Astrocyte (in vitro differentiated cells and primary cell): ENCODE data around the gene DOCK11. TPM values are rescaled to one million over a fixed set of nuclear protein-coding genes. Genes with fewer than 3 reads are reported as not detected.

Experiments
- DNase-seq: peaks from one replicate; pipeline ENCODE4 v3.0.0-alpha.2; 2010; ENCODE audit warnings: low read depth
- FAIRE-seq: peaks from 2 replicates; lab custom pipeline; 2011; peaks lifted over from hg19 to GRCh38; lab: Jason Lieb, UNC
- H2AFZ ChIP-seq: 2 replicates; pipeline ENCODE4 v1.6.0; 2012; ENCODE audit warnings: low read depth, low read length, inconsistent platforms
- H3K27ac ChIP-seq: 2 replicates; pipeline ENCODE4 v1.5.1; 2011; ENCODE audit warnings: low read depth, low read length, inconsistent platforms
- H3K27me3 ChIP-seq: 2 replicates; pipeline ENCODE4 v1.6.0; 2011; ENCODE audit warnings: low read length, inconsistent platforms; ENCODE audit not compliant: insufficient read depth
- H3K36me3 ChIP-seq: 2 replicates; pipeline ENCODE4 v1.5.1; 2011; ENCODE audit warnings: low read length, inconsistent platforms; ENCODE audit not compliant: insufficient read depth
- H3K4me1 ChIP-seq: 2 replicates; pipeline ENCODE4 v1.5.1; 2011; ENCODE audit warnings: low read length, inconsistent platforms; ENCODE audit not compliant: insufficient read depth
- H3K4me2 ChIP-seq: 2 replicates; pipeline ENCODE4 v1.6.0; 2012; ENCODE audit warnings: low read length, inconsistent platforms
- H3K4me3 ChIP-seq: 2 replicates; pipeline ENCODE4 v1.5.1; 2011; ENCODE audit warnings: low read depth, mild to moderate bottlenecking, low read length, inconsistent platforms; ENCODE audit not compliant: insufficient read depth
- H3K79me2 ChIP-seq: 2 replicates; pipeline ENCODE4 v1.6.0; 2012; ENCODE audit warnings: mild to moderate bottlenecking, low read length, inconsistent platforms; ENCODE audit not compliant: insufficient read depth
- H3K9ac ChIP-seq: 2 replicates; pipeline ENCODE4 v1.6.0; 2012; ENCODE audit warnings: mild to moderate bottlenecking, low read length, inconsistent platforms
- H3K9me3 ChIP-seq: 2 replicates; pipeline ENCODE4 v1.5.1; 2012; ENCODE audit warnings: low read depth, mild to moderate bottlenecking, low read length, inconsistent platforms; ENCODE audit not compliant: insufficient read depth
- H4K20me1 ChIP-seq: 2 replicates; pipeline ENCODE4 v1.6.0; 2012; ENCODE audit warnings: low read length, inconsistent platforms; ENCODE audit not compliant: insufficient read depth
- H3K27ac Mint-ChIP-seq: one replicate; pipeline ENCODE4 v1.8.0; 2021; ENCODE audit warnings: mild to moderate bottlenecking, mixed read lengths; ENCODE audit not compliant: unreplicated experiment
- H3K27me3 Mint-ChIP-seq: one replicate; pipeline ENCODE4 v1.8.0; 2021; ENCODE audit warnings: low read depth, mixed read lengths; ENCODE audit not compliant: unreplicated experiment
- H3K36me3 Mint-ChIP-seq: one replicate; pipeline ENCODE4 v1.8.0; 2021; ENCODE audit warnings: low read depth, mixed read lengths; ENCODE audit not compliant: unreplicated experiment
- H3K4me1 Mint-ChIP-seq: one replicate; pipeline ENCODE4 v1.8.0; 2021; ENCODE audit warnings: low read depth, mixed read lengths; ENCODE audit not compliant: unreplicated experiment
- H3K4me3 Mint-ChIP-seq: one replicate; pipeline ENCODE4 v1.8.0; 2021; ENCODE audit warnings: mild to moderate bottlenecking, moderate library complexity, mixed read lengths; ENCODE audit not compliant: unreplicated experiment
- H3K9me3 Mint-ChIP-seq: one replicate; pipeline ENCODE4 v1.8.0; 2021; ENCODE audit warnings: mild to moderate bottlenecking, mixed read lengths; ENCODE audit not compliant: unreplicated experiment
- EZH2 ChIP-seq: IDR thresholded peaks from 2 replicates; pipeline ENCODE4 v1.6.1; 2012; ENCODE audit warnings: mild to moderate bottlenecking, low read length, inconsistent platforms; ENCODE audit not compliant: insufficient read depth
- total RNA-seq: library from RNA; stranded (reverse); gene quantifications from 2 replicates; pipeline ENCODE4 v1.2.1, GENCODE V29; 2021
- TF ChIP-seq, protein P1 (sequence below): IDR thresholded peaks from 2 replicates; pipeline ENCODE4 v1.5.1; 2011; ENCODE audit warnings: low read depth, mild to moderate bottlenecking, inconsistent platforms, low read length, moderate library complexity; ENCODE audit not compliant: insufficient read depth

DOCK11 gene
- total RNA-seq, 1 donor from 2014 or later, result 4.7 TPM

DNA sequence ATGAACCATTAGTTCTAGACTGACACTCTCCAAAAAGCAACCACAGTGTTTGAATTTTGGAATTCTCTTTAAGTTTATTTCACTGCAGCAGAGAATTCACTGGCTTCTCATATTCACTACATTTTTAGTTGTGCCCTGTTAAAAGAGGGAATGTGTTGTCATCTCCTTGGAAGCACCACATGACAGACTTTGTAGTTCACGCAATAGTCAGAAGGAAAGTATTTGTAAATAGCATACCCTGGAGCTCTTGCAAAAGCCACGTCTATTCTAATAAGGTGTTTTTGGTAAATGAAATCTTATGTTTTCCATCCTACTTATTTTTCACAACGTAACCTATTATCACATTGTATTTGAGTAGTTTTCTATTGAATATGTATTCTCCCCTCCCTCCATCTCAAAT, 25.8 kb downstream of the DOCK11 start:
- Histone ChIP-seq H3K9ac (peak overlapping the region; percentile 23), H3K9me3 (no peaks in the 10 kb centered on the region), H3K4me3 (no peak overlapping the region), H3K79me2 (no peaks in the 10 kb centered on the region), H3K27ac (peak overlapping the region; percentile 55), H4K20me1 (no peaks in the 10 kb centered on the region), H2AFZ (no peak overlapping the region), H3K36me3 (no peaks in the 10 kb centered on the region), H3K4me1 (peaks cover 19% of the 10 kb centered on the region), H3K27me3 (no peaks in the 10 kb centered on the region), H3K4me2 (peak overlapping the region; percentile 78)
- FAIRE-seq (peak; percentile 100), DNase-seq (peak; percentile 53)
- no peak overlapping the region for H3K27ac Mint-ChIP-seq
- H3K4me1 Mint-ChIP-seq, result peaks cover 10% of the 10 kb centered on the region
- H3K9me3 Mint-ChIP-seq, result peaks cover 3% of the 10 kb centered on the region
- no peak overlapping the region for H3K4me3 Mint-ChIP-seq
- H3K36me3 Mint-ChIP-seq, result no peaks in the 10 kb centered on the region
- TF ChIP-seq, protein P1, sequence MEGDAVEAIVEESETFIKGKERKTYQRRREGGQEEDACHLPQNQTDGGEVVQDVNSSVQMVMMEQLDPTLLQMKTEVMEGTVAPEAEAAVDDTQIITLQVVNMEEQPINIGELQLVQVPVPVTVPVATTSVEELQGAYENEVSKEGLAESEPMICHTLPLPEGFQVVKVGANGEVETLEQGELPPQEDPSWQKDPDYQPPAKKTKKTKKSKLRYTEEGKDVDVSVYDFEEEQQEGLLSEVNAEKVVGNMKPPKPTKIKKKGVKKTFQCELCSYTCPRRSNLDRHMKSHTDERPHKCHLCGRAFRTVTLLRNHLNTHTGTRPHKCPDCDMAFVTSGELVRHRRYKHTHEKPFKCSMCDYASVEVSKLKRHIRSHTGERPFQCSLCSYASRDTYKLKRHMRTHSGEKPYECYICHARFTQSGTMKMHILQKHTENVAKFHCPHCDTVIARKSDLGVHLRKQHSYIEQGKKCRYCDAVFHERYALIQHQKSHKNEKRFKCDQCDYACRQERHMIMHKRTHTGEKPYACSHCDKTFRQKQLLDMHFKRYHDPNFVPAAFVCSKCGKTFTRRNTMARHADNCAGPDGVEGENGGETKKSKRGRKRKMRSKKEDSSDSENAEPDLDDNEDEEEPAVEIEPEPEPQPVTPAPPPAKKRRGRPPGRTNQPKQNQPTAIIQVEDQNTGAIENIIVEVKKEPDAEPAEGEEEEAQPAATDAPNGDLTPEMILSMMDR, result no peak
- TF ChIP-seq EZH2, result no peak
- no peaks in the 10 kb centered on the region for H3K27me3 Mint-ChIP-seq

DNA sequence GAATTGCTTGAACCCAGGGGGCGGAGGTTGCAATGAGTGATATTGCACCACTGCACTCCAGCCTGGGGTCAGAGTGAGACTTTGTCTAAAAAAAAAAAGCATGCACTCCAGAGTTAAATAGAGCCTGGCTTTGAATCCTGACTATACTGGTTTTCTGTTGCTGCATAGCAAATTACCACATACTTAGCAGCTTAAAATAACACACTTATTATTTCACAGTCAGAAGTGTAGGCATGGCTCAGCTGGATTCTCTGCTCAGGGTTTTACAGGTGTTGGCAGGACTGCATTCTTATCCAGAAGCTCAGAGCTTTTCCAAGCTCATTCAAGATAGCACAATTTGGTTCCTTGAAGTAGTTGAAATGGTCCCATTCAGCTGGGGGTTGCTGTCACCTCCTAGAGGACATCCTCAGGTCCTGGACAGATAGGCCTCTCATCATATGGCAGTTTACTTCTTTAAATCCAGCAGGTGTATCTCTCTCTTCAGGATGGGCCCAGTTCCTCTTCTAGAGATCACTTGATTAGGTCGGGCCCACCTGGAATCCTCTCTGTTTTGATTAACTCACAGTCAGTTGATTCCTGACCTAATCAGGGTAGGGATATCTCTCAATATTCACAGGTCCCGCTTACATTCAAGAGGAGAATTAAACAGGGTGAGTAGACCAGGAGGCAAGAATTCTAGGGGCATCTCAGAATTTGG, 26.8 kb downstream of the DOCK11 start:
- Mint-ChIP-seq H3K36me3 (no peaks in the 10 kb centered on the region), H3K4me1 (peaks cover 10% of the 10 kb centered on the region), H3K9me3 (peaks cover 3% of the 10 kb centered on the region), H3K27ac (no peak overlapping the region), H3K27me3 (no peaks in the 10 kb centered on the region), H3K4me3 (no peak overlapping the region)
- Histone ChIP-seq H3K27me3 (no peaks in the 10 kb centered on the region), H2AFZ (no peak overlapping the region), H4K20me1 (no peaks in the 10 kb centered on the region), H3K79me2 (no peaks in the 10 kb centered on the region), H3K4me2 (no peak overlapping the region), H3K4me3 (no peak overlapping the region), H3K4me1 (peaks cover 19% of the 10 kb centered on the region), H3K9ac (no peak overlapping the region), H3K27ac (no peak overlapping the region), H3K9me3 (no peaks in the 10 kb centered on the region), H3K36me3 (no peaks in the 10 kb centered on the region)
- FAIRE-seq (peak; percentile 98), DNase-seq (no peak)
- TF ChIP-seq EZH2, result no peak
- TF ChIP-seq, protein P1, result no peak

DNA sequence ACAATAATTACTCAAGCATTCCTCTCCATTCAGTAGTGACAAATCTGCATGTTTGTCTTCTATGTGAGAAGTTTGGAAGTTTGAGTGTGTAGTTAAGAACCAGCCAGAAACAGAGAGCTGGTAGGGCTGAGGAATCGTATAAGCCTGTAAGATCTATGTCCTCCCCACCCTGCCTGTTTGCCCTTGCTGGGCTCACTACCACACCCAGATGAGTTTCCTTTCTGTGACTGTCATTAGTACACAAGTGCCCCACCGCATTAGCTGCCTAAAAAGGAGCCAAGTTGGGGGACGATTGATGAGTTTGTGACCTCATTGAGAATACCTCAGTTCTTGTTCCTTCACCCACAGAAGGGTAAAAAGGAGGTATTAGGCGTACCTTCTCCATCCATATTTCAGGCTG, 28.3 kb downstream of the DOCK11 start:
- Mint-ChIP-seq H3K36me3 (no peaks in the 10 kb centered on the region), H3K4me1 (peaks cover 10% of the 10 kb centered on the region), H3K27ac (no peak overlapping the region), H3K9me3 (peaks cover 3% of the 10 kb centered on the region), H3K27me3 (no peaks in the 10 kb centered on the region), H3K4me3 (no peak overlapping the region)
- no peak overlapping the region for H3K4me2 ChIP-seq
- H3K4me1 ChIP-seq, result peaks cover 19% of the 10 kb centered on the region
- H3K36me3 ChIP-seq, result no peaks in the 10 kb centered on the region
- no peaks in the 10 kb centered on the region for H3K9me3 ChIP-seq
- no peaks in the 10 kb centered on the region for H3K27me3 ChIP-seq
- H3K27ac ChIP-seq, result no peak overlapping the region
- DNase-seq (no peak), FAIRE-seq (peak; percentile 20)
- H4K20me1 ChIP-seq, result no peaks in the 10 kb centered on the region
- H3K79me2 ChIP-seq, result no peaks in the 10 kb centered on the region
- no peak overlapping the region for H3K4me3 ChIP-seq
- H2AFZ ChIP-seq, result no peak overlapping the region
- TF ChIP-seq, protein P1, result no peak
- TF ChIP-seq EZH2, result no peak
- no peak overlapping the region for H3K9ac ChIP-seq
